GM19328 (cell line): Measurements from ENCODE around the gene PDC.
A peak's percentile ranks its signal among the peaks of the same experiment; 100 is the strongest.
"Not testable (repeated sequence)": the region's sequence is repeated elsewhere in the genome, so short reads cannot be mapped to it uniquely, and the experiment has no call there.

ENCODE experiments used
- ATAC-seq: cut with Tn5 transposase; IDR thresholded peaks from one replicate; pipeline ENCODE4 v1.9.1; 2021; ENCODE audit warnings: mild to moderate bottlenecking, moderate library complexity; ENCODE audit not compliant: unreplicated experiment

Gene PDC

GRCh38 chr1:186465946-186466345 is 5.0 kb upstream of the PDC start:
- ATAC-seq, result no peak

GRCh38 chr1:186465491-186465890 is 4.6 kb upstream of the PDC start:
- ATAC-seq, result not testable (repeated sequence)

GRCh38 chr1:186463926-186464325 is 3.0 kb upstream of the PDC start:
- no peak for ATAC-seq

GRCh38 chr1:186463511-186463910 is 2.6 kb upstream of the PDC start:
- no peak for ATAC-seq

DNA sequence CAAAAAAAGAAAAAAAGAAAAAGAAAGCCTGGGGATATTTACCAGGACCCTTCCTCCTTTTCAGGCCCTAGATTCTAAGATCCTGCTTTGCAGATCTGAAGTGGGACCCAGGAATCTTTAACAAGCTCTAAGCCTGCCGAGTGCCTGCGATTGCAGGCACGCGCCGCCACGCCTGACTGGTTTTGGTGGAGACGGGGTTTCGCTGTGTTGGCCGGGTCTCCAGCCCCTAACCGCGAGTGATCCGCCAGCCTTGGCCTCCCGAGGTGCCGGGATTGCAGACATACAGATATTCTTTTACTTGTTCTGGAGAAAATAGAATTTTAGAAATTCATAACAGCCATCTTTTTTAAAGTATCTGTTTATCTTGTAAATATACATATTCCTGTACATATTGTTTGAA is 1.8 kb downstream of the PDC start:
- ATAC-seq, result not testable (repeated sequence)

DNA sequence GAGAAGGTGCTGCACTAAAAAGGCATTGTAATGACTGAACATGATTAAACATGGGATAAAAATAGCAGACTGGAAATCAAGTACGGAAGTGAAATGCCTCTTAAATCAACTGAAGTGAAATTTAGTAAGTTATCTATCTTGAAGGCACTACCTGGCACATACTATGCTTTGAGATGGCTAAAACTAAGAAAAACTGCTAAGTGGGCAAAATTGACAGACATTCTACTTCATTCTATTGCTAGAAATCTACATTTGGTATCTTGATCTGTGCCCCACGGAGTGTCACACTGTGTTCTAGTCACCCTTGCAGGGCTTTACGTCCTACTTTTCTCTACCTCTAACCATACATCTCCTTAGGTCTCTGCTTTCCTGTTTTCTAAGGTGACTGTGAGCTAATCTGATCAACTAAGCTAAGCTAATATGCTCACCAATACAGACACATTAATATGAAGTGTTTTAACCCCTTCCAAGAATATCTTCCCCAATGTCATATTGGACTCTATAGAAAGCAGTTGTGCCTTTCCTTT is 4.1 kb downstream of the PDC start:
- ATAC-seq, result no peak

- no peak for ATAC-seq
Observed at GRCh38 chr1:186454981-186455380, 5.9 kb downstream of the PDC start.

GRCh38 chr1:186446152-186446551 is 14.8 kb downstream of the PDC start:
- no peak for ATAC-seq

DNA sequence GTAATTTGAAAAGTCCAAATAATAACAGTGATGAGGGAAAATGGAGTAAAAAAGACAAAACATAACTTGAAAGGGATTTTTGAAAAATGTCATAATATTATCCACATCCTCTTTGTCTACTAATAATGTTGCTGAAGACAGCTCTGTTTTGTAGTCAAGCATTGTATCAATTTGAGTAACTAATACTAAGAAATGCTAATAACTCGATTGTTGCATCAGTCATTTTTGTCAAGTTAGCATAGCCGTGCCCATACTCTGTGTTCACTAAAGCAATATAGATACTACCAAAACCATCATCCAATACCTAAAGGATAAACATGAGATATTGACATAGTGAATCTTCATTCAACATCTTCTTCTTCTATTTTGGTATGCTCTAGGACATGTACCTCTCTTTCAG is 17.3 kb downstream of the PDC start:
- ATAC-seq, result no peak

GRCh38 chr1:186442651-186443375 is 18.1 kb downstream of the PDC start:
- no peak for ATAC-seq

DNA sequence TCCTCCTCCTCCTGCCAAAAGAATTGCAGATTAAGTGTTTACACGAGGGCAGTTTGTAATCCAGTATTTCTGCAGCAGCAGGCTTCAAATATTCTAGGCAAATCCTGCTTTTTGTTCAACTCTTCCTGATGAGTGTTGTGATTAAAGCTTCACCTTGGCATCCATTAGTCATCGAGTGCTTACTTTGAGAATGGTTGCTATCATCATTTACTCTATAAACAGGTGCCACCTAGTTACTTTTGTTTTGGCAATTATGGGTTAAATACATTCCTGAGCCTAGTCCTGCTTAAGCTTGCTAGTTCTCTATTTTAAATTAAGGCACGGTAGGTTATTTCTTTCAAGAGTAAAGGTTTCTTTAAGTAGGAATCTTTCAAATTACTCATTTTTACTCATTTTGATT is 20.3 kb downstream of the PDC start:
- no peak for ATAC-seq

GRCh38 chr1:186438567-186438966 is 22.3 kb downstream of the PDC start:
- ATAC-seq, result no peak

DNA sequence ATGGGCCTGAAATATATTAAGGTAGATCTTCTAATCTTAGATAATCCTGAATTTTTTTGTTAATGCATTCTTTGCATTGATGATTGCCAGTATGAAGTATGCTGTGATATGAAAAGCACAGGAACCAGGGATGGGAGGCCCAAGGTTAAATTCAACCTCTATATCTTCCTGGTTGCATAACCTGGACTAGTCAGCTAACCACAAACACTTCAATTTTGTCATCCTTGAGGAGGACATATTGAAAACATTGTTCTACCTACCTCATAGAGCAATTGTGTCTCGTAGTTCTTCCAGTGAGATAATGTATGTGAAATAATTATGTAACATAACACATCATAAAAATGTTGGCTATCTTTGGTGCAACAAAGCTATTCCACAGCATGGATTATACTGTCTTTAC is 25.6 kb downstream of the PDC start:
- no peak for ATAC-seq

GRCh38 chr1:186429017-186429416 is 31.9 kb downstream of the PDC start:
- no peak for ATAC-seq

- no peak for ATAC-seq
Observed at GRCh38 chr1:186426118-186426517, 34.8 kb downstream of the PDC start.

GRCh38 chr1:186424539-186424938 is 36.4 kb downstream of the PDC start:
- ATAC-seq, result no peak

- no peak for ATAC-seq
Observed at GRCh38 chr1:186421446-186421845, 39.5 kb downstream of the PDC start.

DNA sequence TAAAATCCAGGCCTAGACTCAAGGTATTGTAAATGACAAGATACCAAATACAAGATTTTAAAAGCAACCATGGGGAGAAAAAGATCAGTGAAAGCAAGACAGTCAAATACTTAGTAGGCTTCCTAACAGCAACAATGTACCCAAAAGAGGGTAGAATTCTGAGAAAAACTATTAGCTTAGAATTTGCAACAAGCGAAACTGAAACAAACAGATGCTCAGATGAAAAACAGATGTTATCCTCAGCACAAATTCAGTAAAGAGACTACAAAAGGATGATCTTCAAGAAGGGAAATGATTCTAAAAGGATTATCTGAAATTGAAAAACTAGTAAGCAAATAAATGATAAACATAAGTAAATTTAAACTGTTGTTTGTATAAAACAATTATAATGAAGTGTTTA is 40.0 kb downstream of the PDC start:
- peak; percentile 85 for ATAC-seq

DNA sequence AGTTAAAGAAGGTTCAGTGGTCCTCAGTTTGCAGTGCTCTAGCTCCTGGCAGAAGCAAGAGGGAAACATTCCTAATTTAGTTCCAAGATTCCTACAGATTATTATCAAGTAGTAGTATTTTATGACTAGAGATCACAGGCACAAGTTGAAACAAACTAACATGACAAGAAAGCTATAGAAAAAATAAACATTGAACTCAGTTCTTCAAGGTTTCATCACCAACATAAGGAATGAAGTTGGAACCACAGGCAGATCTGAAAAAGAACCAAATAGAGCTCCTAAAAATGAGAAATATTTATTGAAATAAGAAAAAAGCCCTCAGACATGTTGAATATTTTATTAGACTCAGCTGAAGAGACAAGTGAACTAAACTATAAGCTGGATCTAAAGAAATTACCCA is 40.6 kb downstream of the PDC start:
- no peak for ATAC-seq

GRCh38 chr1:186418503-186418902 is 42.4 kb downstream of the PDC start:
- ATAC-seq, result no peak

GRCh38 chr1:186413319-186413718 is 47.6 kb downstream of the PDC start:
- ATAC-seq, result no peak

DNA sequence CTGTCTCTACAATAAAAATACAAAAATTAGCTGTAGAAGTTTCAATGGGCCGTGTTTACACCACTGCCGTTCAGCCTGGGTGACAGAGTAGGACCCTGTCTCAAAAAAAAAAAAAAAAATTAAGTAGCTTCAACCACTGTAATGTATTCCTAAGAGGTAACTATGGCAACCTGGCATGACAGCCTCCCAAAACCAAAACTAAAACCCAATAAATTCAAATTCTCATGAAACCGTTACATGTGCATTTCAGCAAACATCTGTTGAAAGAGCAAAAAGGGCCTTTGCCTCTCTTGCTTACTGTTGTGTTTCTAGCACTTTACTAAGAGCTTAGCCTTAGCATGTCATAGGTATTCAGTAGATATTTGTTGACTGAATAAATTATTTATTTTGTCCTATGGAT is 51.8 kb downstream of the PDC start:
- ATAC-seq, result no peak

DNA sequence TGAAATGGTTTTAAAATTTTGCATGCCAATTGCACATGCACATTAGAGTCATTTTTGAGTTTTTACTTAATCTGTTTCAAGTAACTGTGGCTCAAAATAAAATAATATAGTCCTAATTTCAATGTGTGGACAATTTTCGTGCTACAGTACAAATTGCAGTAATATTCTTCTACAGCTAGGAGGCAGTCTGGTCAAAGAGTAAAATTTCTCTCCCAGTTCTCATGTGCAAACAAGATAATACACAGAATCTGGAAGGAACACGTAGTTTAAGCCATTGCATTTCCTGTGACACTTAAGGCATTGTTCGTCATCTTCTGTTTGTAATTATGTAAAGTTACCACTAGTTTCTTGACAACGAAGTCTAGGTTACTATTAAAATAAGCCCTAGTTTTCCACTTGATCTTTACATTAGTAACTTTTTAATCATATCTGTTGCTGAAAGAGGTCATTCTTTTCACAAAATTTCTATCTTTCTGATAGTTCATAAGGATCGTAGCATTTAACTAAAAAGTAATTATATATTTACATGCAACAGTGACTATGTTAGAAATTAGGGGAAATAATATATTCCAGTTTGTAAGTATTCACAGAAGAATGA is 56.4 kb downstream of the PDC start:
- ATAC-seq, result no peak
